Mesendoderm (in vitro differentiated cells): Measurements from ENCODE around the gene OPN5.
A peak's percentile ranks its signal among the peaks of the same experiment; 100 is the strongest.

Experiments
- DNase-seq: peaks from one replicate; pipeline ENCODE4 v3.0.0; 2013
- H2AK5ac ChIP-seq: 2 replicates; pipeline ENCODE4 v1.6.1; 2013; ENCODE audit warnings: low read length, inconsistent platforms
- H2BK120ac ChIP-seq: 2 replicates; pipeline ENCODE4 v1.6.1; 2013; ENCODE audit warnings: low read depth, mild to moderate bottlenecking, low read length, moderate library complexity, mixed read lengths
- H2BK15ac ChIP-seq: replicated peaks from 2 replicates; pipeline ENCODE4 v1.6.1; 2013; ENCODE audit warnings: low read depth, mild to moderate bottlenecking, moderate library complexity
- H2BK5ac ChIP-seq: 2 replicates; pipeline ENCODE4 v1.6.1; 2013; ENCODE audit warnings: low read length, inconsistent platforms
- H3K18ac ChIP-seq: 2 replicates; pipeline ENCODE4 v1.6.1; 2013; ENCODE audit warnings: mild to moderate bottlenecking, low read length, mixed read lengths
- H3K23ac ChIP-seq: one replicate; pipeline ENCODE4 v1.6.1; 2013; ENCODE audit warnings: low read length
- H3K27ac ChIP-seq: 2 replicates; pipeline ENCODE4 v1.5.1; 2013; ENCODE audit warnings: low read depth, mild to moderate bottlenecking, inconsistent platforms, low read length, moderate library complexity
- H3K27me3 ChIP-seq: 2 replicates; pipeline ENCODE4 v1.6.1; 2013; ENCODE audit warnings: low read length, control low read depth, mild to moderate bottlenecking, inconsistent platforms; ENCODE audit not compliant: insufficient read depth, poor library complexity
- H3K36me3 ChIP-seq: 2 replicates; pipeline ENCODE4 v1.6.1; 2013; ENCODE audit warnings: low read length, inconsistent platforms; ENCODE audit not compliant: control insufficient read depth, insufficient read depth
- H3K4ac ChIP-seq: one replicate; pipeline ENCODE4 v1.6.1; 2013; ENCODE audit warnings: low read depth, mild to moderate bottlenecking, low read length, moderate library complexity
- H3K4me1 ChIP-seq: 2 replicates; pipeline ENCODE4 v1.6.1; 2013; ENCODE audit warnings: low read depth, low read length, inconsistent platforms; ENCODE audit not compliant: control insufficient read depth
- H3K4me2 ChIP-seq: 2 replicates; pipeline ENCODE4 v1.6.1; 2013; ENCODE audit warnings: low read length
- H3K4me3 ChIP-seq: 2 replicates; pipeline ENCODE4 v1.5.1; 2013; ENCODE audit warnings: mild to moderate bottlenecking, low read length
- H3K56ac ChIP-seq: one replicate; pipeline ENCODE4 v1.6.1; 2013; ENCODE audit warnings: low read length
- H3K79me1 ChIP-seq: 2 replicates; pipeline ENCODE4 v1.6.1; 2013; ENCODE audit warnings: low read length, inconsistent platforms
- H3K79me2 ChIP-seq: 2 replicates; pipeline ENCODE4 v1.6.1; 2013; ENCODE audit warnings: mild to moderate bottlenecking, low read length; ENCODE audit not compliant: control insufficient read depth, insufficient read depth
- H3K9ac ChIP-seq: 2 replicates; pipeline ENCODE4 v1.6.1; 2013; ENCODE audit warnings: low read length, inconsistent platforms
- H4K5ac ChIP-seq: one replicate; pipeline ENCODE4 v1.6.1; 2013; ENCODE audit warnings: low read length
- H4K8ac ChIP-seq: one replicate; pipeline ENCODE4 v1.6.1; 2013; ENCODE audit warnings: low read depth, mild to moderate bottlenecking, control low read depth, low read length, moderate library complexity
- WGBS: extraction: QIAGEN DNeasy Blood & Tissue Kit; methylation state at CpG from one replicate; pipeline ENCODE4 v1.1.7; 2013; ENCODE audit warnings: low lambda C conversion rate, missing lambda C conversion rate; ENCODE audit not compliant: insufficient coverage; ENCODE audit errors: extremely low coverage; 5-methylcytosine and 5-hydroxymethylcytosine counted together

The OPN5 gene

DNA sequence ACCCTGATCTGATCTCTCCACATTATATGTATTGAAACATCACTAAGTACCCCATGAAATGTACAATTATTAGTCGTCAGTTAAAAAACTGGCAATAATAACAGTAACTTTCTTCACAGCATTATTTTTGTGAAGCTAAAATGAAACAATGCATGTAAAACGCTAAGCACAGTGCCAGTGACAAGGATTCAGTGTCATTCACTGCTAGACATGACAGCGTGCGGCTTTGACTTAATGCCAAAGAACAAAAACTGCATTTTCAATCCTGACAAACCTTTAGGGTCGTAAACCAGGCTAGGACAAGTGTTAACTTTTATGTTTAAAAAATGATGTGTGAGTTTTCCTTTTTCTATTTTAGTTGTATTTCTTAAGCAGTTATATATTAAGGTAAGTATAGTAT lies 8.8 kb upstream of the OPN5 start:
- H3K27ac ChIP-seq = no peak overlapping the region

DNA sequence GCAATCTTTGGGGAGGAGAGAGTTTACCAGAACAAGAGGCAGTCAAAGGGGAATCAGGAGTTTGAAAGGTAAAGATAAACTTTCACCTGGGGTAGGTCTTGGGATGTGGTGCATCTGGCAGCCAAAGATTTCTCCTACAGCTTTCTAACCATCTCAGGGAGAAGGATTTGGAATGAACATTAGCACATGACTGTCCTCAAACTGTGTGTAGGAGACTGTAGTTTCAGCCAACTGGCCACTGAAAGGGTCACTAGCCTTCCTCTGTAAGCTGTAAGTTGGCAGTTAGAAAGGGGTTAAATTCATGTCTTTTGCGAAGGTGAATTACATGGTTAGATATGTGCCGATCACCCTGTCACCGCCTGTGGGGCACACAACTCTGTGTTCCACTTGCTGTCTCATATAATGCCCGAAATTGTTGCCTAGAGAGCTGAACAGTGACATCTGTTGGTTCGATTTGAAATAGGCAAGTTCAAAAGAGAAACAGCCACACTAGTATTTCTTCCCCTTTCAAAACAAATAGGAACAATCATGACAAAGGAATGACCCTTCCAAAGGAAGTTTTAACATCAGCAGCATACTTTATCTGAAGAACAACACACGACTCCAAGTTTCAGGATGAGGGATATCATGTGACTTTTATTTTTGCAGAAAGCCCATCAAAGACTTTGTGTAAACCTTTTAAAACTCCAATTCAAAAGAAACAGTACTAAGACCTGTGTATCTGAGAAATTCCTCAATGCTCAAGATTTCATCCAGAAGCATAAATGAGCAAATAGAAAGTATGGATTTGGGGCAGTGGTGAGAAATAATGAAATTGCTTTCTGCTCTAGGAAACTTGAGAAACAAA lies 1.1 kb upstream of the OPN5 start:
- Histone ChIP-seq H3K79me2 (no peaks in the 10 kb centered on the region), H3K36me3 (no peaks in the 10 kb centered on the region), H2BK15ac (no peak overlapping the region), H3K9ac (no peak overlapping the region), H4K8ac (no peak overlapping the region), H3K79me1 (no peaks in the 10 kb centered on the region), H2BK5ac (no peak overlapping the region), H3K27ac (no peak overlapping the region), H3K27me3 (no peaks in the 10 kb centered on the region), H3K4me2 (no peak overlapping the region), H3K4me1 (no peaks in the 10 kb centered on the region), H3K4ac (no peak overlapping the region), H3K4me3 (no peak overlapping the region), H3K18ac (no peak overlapping the region), H4K5ac (no peak overlapping the region), H2BK120ac (no peak overlapping the region), H3K56ac (peak overlapping the region; percentile 45), H2AK5ac (no peak overlapping the region), H3K23ac (no peak overlapping the region)
- WGBS = no CpG with 5 or more reads among the region's 6 CpGs
- peak; percentile 83 for DNase-seq

More for the DNA sequence above, 8.8 kb upstream of the OPN5 start:
- H3K4me2 ChIP-seq = no peak overlapping the region
- no peak overlapping the region for H3K4me3 ChIP-seq
- no peaks in the 10 kb centered on the region for H3K27me3 ChIP-seq
- no peak overlapping the region for H4K5ac ChIP-seq
- H3K4me1 ChIP-seq = no peaks in the 10 kb centered on the region
- H2AK5ac ChIP-seq = no peak overlapping the region
- no peak overlapping the region for H3K23ac ChIP-seq
- H3K79me1 ChIP-seq = no peaks in the 10 kb centered on the region
- no peak overlapping the region for H4K8ac ChIP-seq
- H3K18ac ChIP-seq = no peak overlapping the region
- no peak overlapping the region for H3K9ac ChIP-seq
- H2BK15ac ChIP-seq = no peak overlapping the region
- no peak overlapping the region for H2BK5ac ChIP-seq
- no CpG with 5 or more reads among the region's 5 CpGs for WGBS
- DNase-seq = no peak
- H2BK120ac ChIP-seq = no peak overlapping the region
- no peak overlapping the region for H3K4ac ChIP-seq
- H3K36me3 ChIP-seq = no peaks in the 10 kb centered on the region
- no peak overlapping the region for H3K56ac ChIP-seq
- H3K79me2 ChIP-seq = no peaks in the 10 kb centered on the region

- Histone ChIP-seq H3K36me3 (no peaks in the 10 kb centered on the region), H3K4ac (no peak overlapping the region), H2BK15ac (no peak overlapping the region), H3K27me3 (peaks cover 3% of the 10 kb centered on the region), H2BK120ac (no peak overlapping the region), H2BK5ac (no peak overlapping the region), H3K23ac (no peak overlapping the region), H4K5ac (no peak overlapping the region), H3K27ac (no peak overlapping the region), H3K9ac (no peak overlapping the region), H3K79me1 (no peaks in the 10 kb centered on the region), H2AK5ac (no peak overlapping the region), H3K18ac (no peak overlapping the region), H3K4me3 (no peak overlapping the region), H3K4me2 (no peak overlapping the region), H3K79me2 (no peaks in the 10 kb centered on the region), H4K8ac (no peak overlapping the region), H3K4me1 (no peaks in the 10 kb centered on the region), H3K56ac (no peak overlapping the region)
- no CpG with 5 or more reads among the region's 2 CpGs for WGBS
- no peak for DNase-seq
Observed at GRCh38 chr6:47785182-47785581, 3.4 kb downstream of the OPN5 start.

DNA sequence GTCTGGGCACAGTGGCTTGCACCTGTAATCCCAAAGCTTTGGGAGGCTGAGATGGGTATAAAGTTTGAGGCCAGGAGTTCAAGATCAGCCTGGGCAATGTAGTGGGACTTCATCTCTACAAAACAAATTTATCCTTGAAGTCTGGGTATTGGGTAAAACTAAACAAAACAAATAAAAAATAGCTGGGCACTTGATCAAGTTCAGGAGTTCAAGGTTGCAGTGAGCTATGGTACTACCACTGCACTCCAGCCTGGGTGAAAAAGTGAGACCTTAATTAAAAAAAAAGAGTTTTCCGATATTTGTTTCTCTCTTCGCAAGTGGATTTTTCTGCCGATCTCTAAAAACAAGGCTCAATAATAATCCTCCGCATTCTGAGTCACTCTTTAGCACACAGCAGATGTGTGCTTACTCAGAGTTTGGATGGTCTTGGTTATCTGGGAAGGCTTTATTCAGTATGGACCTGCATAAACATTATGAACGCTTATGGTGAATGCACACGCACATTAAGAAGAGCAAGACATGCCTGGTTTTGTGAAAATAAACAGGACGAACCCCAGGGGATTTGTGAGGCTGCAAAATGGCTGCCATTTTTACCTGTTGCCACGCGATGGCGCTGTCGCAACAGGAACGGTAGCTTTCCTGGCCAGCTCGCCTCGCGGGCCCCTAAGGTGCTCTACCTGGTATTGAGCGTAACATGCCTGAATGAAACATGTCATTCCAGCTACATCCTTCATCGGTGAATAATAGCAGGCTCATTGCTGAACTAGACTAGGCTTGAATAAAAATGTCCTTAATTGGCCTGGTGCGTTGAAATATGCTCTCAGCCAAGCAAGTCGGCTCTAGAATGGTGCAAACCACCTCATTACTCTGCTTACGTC lies 6.0 kb downstream of the OPN5 start:
- Histone ChIP-seq H3K79me2 (no peaks in the 10 kb centered on the region), H3K27ac (no peak overlapping the region), H2BK15ac (no peak overlapping the region), H4K8ac (no peak overlapping the region), H3K4me3 (no peak overlapping the region), H3K79me1 (no peaks in the 10 kb centered on the region), H3K4me1 (no peaks in the 10 kb centered on the region), H3K4ac (no peak overlapping the region), H2BK5ac (no peak overlapping the region), H3K4me2 (no peak overlapping the region), H3K56ac (no peak overlapping the region), H3K23ac (no peak overlapping the region), H2BK120ac (no peak overlapping the region), H4K5ac (no peak overlapping the region), H3K36me3 (no peaks in the 10 kb centered on the region), H3K9ac (no peak overlapping the region), H2AK5ac (no peak overlapping the region), H3K27me3 (peaks cover 3% of the 10 kb centered on the region), H3K18ac (no peak overlapping the region)
- DNase-seq = peak; percentile 70
- no CpG with 5 or more reads among the region's 20 CpGs for WGBS

DNA sequence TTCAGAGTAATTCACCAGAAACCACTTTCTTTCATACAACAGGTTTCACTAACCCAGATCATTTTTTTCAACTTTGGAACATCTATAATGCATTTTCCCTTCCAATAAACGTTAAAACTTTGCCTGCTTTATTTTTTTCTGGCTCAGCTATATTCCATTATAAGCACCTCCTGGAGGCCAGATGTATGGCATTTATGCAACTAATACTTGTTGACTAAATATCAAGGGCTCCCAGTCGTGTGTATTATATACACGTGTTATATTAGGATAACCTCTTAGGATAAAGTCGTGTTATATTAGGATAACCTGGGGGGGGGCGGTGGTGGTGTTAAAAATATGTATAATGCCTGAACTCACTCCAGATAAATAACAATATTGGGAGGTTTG lies 6.7 kb downstream of the OPN5 start:
- Histone ChIP-seq H3K36me3 (no peaks in the 10 kb centered on the region), H2BK15ac (no peak overlapping the region), H2BK120ac (no peak overlapping the region), H4K5ac (no peak overlapping the region), H3K23ac (no peak overlapping the region), H2AK5ac (no peak overlapping the region), H3K4ac (no peak overlapping the region), H3K9ac (no peak overlapping the region), H3K79me2 (no peaks in the 10 kb centered on the region), H3K4me2 (no peak overlapping the region), H3K27ac (no peak overlapping the region), H3K79me1 (no peaks in the 10 kb centered on the region), H2BK5ac (no peak overlapping the region), H3K4me1 (no peaks in the 10 kb centered on the region), H4K8ac (no peak overlapping the region), H3K56ac (no peak overlapping the region), H3K18ac (no peak overlapping the region), H3K27me3 (peaks cover 3% of the 10 kb centered on the region), H3K4me3 (no peak overlapping the region)
- WGBS = no CpG with 5 or more reads among the region's 5 CpGs
- DNase-seq = no peak
